HG03135 (cell line): Measurements from ENCODE around the gene RAC3.

Source experiments
- ATAC-seq: cut with Tn5 transposase; IDR thresholded peaks from one replicate; pipeline ENCODE4 v1.9.1; 2021; ENCODE audit warnings: mild to moderate bottlenecking, moderate library complexity; ENCODE audit not compliant: unreplicated experiment

Gene RAC3

GRCh38 chr17:81998691-81999438 is 32.6 kb upstream of the RAC3 start:
- ATAC-seq: no peak

- no peak for ATAC-seq
Observed at GRCh38 chr17:81999587-81999975, 31.9 kb upstream of the RAC3 start.

- ATAC-seq: no peak
Observed at GRCh38 chr17:81999976-82000802, 31.3 kb upstream of the RAC3 start.

- ATAC-seq: no peak
Observed at GRCh38 chr17:82000803-82001570, 30.5 kb upstream of the RAC3 start.

GRCh38 chr17:82001571-82002056 is 29.9 kb upstream of the RAC3 start:
- no peak for ATAC-seq

GRCh38 chr17:82003411-82004381 is 27.8 kb upstream of the RAC3 start:
- ATAC-seq: no peak

- ATAC-seq: no peak
Observed at GRCh38 chr17:82004517-82005455, 26.7 kb upstream of the RAC3 start.

GRCh38 chr17:82005701-82006348 is 25.7 kb upstream of the RAC3 start:
- ATAC-seq: no peak

GRCh38 chr17:82006468-82007227 is 24.8 kb upstream of the RAC3 start:
- ATAC-seq: no peak

- ATAC-seq: no peak
Observed at GRCh38 chr17:82007228-82007494, 24.3 kb upstream of the RAC3 start.

- no peak for ATAC-seq
Observed at GRCh38 chr17:82007495-82008257, 23.8 kb upstream of the RAC3 start.

- ATAC-seq: no peak
Observed at GRCh38 chr17:82008258-82008940, 23.1 kb upstream of the RAC3 start.

- ATAC-seq: no peak
Observed at GRCh38 chr17:82008941-82009405, 22.5 kb upstream of the RAC3 start.

GRCh38 chr17:82009413-82009812 is 22.1 kb upstream of the RAC3 start:
- ATAC-seq: no peak

GRCh38 chr17:82010575-82011525 is 20.6 kb upstream of the RAC3 start:
- ATAC-seq: no peak
